Heart right ventricle (tissue), 16 donors: Measurements from ENCODE around the gene SLC22A7. TPM values are rescaled to one million over a fixed set of nuclear protein-coding genes. Genes with fewer than 3 reads are reported as not detected.
A peak's percentile ranks its signal among the peaks of the same experiment; 100 is the strongest.

ENCODE experiments used
- ATAC-seq, 8 donors: fragments of 200-7000 bp; cut with Tn5 transposase; one replicate each; pipeline ENCODE4 v1.9.1; 2020; ENCODE audit warnings: mild to moderate bottlenecking in 8 of 8, moderate library complexity in 8 of 8, moderate number of reproducible peaks in 1 of 8
- DNase-seq, 2 donors: peaks; one replicate each; pipeline ENCODE4 v3.0.0-alpha.2; 2020
- H3K27ac ChIP-seq, 10 donors: fragments of 200-600 bp; sonication (generic) in 2 of 10; one replicate each; pipeline versions ENCODE4 v1.5.0 to v1.8.0; 2020 to 2022; ENCODE audit warnings: mild to moderate bottlenecking in 3 of 10
- H3K27me3 ChIP-seq, 7 donors: fragments of 200-600 bp; one replicate each; pipeline ENCODE4 v1.8.0; 2021 to 2022; ENCODE audit warnings: mild to moderate bottlenecking in 2 of 7
- H3K36me3 ChIP-seq, 9 donors: fragments of 200-600 bp; sonication (generic) in 1 of 9; one replicate each; pipeline versions ENCODE4 v1.5.0 to v1.8.0; 2020 to 2022; ENCODE audit warnings: mild to moderate bottlenecking in 2 of 9
- H3K4me1 ChIP-seq, 9 donors: fragments of 200-600 bp; sonication (generic) in 1 of 9; one replicate each; pipeline versions ENCODE4 v1.5.0 to v1.8.0; 2020 to 2022; ENCODE audit warnings: mild to moderate bottlenecking in 4 of 9
- H3K4me3 ChIP-seq, 10 donors: fragments of 200-600 bp; sonication (generic) in 2 of 10; one replicate each; pipeline versions ENCODE4 v1.5.0 to v1.8.0; 2020 to 2022; ENCODE audit warnings: mild to moderate bottlenecking in 7 of 10, moderate library complexity in 2 of 10
- H3K9me3 ChIP-seq, 11 donors: fragments of 200-600 bp in 10 of 11; sonication (generic) in 2 of 11; one replicate each; pipeline versions ENCODE4 v1.5.0 to v1.8.0; 2013 to 2022; ENCODE audit warnings: mild to moderate bottlenecking in 2 of 11, control low read depth in 1 of 11, moderate library complexity in 1 of 11
- WGBS, 2 donors: extraction: QIAGEN DNeasy Blood & Tissue Kit; methylation state at CpG; one replicate each; pipeline ENCODE4 v1.1.7; 2013; ENCODE audit warnings: inconsistent platforms in 1 of 2; 5-methylcytosine and 5-hydroxymethylcytosine counted together
- intact Hi-C, 10 donors: fragments of 100-400 bp; cut with DNase I; formaldehyde crosslinking; loops; one replicate each; pipeline versions ENCODE4 v1.11.1 to v1.14.2; 2022
- polyA plus RNA-seq, 2 donors: library from polyadenylated mRNA; stranded (reverse); fragments of 200-250 nt; gene quantifications; one replicate each; pipeline ENCODE4 v1.2.3, GENCODE V29; 2013
- total RNA-seq, 10 donors: library from RNA; stranded (reverse); fragmentation: NEBNext Ultra II Directional in 3 of 10; extraction: Animal tissue kit (Norgen Biotek cat#: 25700) in 3 of 10; gene quantifications; one replicate each; pipeline versions ENCODE4 v1.2.1 to v1.2.4, GENCODE V29; 2021 to 2023
- TF ChIP-seq, protein P1 (sequence below), 9 donors: fragments of 200-600 bp; sonication (generic) in 2 of 9; IDR thresholded peaks; one replicate each; pipeline versions ENCODE4 v1.5.0 to v1.8.0; 2021 to 2022; ENCODE audit warnings: antibody characterized with exemption in 9 of 9, mild to moderate bottlenecking in 5 of 9, moderate library complexity in 1 of 9
- donor health status: Arrhythmogenic right ventricular cardiomyopathy.
- donor health status: ischemic (EF 13 %, LVEDD 7.1; RV severe dilation, severe dysfunction).
- donor health status: healthy with polysubstance abuse.
- donor health status: DM: no; HTN: yes; CAD: no.
- donor health status: DM: no; HTN: no; CAD: no.
- donor health status: ischemic (EF 25% LVEDD 6.9; RV normal size, moderate dysfunction).
- donor health status: ischemic (EF 25% LVEDD 5.7; RV mildly dilated, moderate dysfunction).
- donor health status: healthy.
- donor health status: DM: yes; HTN: yes; CAD: no.
- donor health status: Ischemic cardiomyopathy.
- donor health status: ischemic (EF 35%, LVEDD 5.7; RV mildly dilated, moderate dysfunction).
- donor health status: nonischemic (EF 11% LVEDD 7.7; RV severe dilation, severe dysfunction).
- donor health status: DM: yes; HTN: yes; CAD: no.
- donor health status: PGD.
- donor health status: ischemic (EF 29% LVEDD 5.4; RV normal size, mild dysfunction).
- donor health status: nonischemic (EF 23%, LVEDD 6.1; RV moderate dilation, normal function).

SLC22A7 gene
- total and polyA plus RNA-seq, 12 donors, result 0.15 to 0.37 (median 0.22) TPM; not detected in 6

- Histone ChIP-seq H3K27me3 (peaks cover 0 to 6% (median 0%) of the 10 kb centered on the region in 7 donors), H3K4me3 (no peak overlapping the region), H3K27ac (no peak overlapping the region), H3K4me1 (peaks cover 0 to 29% (median 10%) of the 10 kb centered on the region in 9 donors), H3K9me3 (no peaks in the 10 kb centered on the region), H3K36me3 (no peaks in the 10 kb centered on the region)
- TF ChIP-seq, protein P1, sequence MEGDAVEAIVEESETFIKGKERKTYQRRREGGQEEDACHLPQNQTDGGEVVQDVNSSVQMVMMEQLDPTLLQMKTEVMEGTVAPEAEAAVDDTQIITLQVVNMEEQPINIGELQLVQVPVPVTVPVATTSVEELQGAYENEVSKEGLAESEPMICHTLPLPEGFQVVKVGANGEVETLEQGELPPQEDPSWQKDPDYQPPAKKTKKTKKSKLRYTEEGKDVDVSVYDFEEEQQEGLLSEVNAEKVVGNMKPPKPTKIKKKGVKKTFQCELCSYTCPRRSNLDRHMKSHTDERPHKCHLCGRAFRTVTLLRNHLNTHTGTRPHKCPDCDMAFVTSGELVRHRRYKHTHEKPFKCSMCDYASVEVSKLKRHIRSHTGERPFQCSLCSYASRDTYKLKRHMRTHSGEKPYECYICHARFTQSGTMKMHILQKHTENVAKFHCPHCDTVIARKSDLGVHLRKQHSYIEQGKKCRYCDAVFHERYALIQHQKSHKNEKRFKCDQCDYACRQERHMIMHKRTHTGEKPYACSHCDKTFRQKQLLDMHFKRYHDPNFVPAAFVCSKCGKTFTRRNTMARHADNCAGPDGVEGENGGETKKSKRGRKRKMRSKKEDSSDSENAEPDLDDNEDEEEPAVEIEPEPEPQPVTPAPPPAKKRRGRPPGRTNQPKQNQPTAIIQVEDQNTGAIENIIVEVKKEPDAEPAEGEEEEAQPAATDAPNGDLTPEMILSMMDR (IDR thresholded peaks at IDR 0.05), result no peak
- WGBS, 2 donors, result 77 to 85% methylated on average over 8 of the region's 8 CpGs
- ATAC-seq (no peak), DNase-seq (no peak)
- intact Hi-C loops, result no loop called here
Measured at GRCh38 chr6:43303751-43304331, 5.8 kb downstream of the SLC22A7 start.

DNA sequence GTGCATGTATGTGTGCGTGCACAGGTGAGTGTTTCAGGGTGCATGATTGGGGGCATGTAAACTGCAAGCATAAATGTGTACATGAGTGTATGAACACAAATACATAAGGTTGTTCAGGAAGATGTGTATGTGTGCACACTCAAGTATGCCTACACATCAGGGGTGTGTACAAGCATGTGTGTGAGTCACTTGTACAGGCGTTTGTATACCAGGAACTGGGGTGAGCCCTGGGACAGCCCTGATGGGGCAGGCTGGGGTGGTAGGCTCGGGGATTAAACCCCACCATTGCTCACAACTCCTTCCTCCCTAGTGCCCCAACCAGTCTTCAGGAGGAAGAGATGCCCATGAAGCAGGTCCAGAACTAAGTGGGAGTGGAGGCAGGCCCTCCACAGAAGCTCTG is 6.3 kb downstream of the SLC22A7 start:
- no peak for ATAC-seq
- no peak for DNase-seq
- TF ChIP-seq, protein P1 (IDR thresholded peaks at IDR 0.05), result no peak
- Histone ChIP-seq H3K36me3 (no peaks in the 10 kb centered on the region), H3K27ac (no peak overlapping the region), H3K4me3 (no peak overlapping the region), H3K9me3 (no peaks in the 10 kb centered on the region), H3K4me1 (peaks cover 0 to 32% (median 13%) of the 10 kb centered on the region in 9 donors), H3K27me3 (peaks cover 0 to 6% (median 0%) of the 10 kb centered on the region in 7 donors)
- intact Hi-C loops, result no loop called here
- 85 to 86% methylated on average over 3 of the region's 3 CpGs for WGBS, 2 donors

DNA sequence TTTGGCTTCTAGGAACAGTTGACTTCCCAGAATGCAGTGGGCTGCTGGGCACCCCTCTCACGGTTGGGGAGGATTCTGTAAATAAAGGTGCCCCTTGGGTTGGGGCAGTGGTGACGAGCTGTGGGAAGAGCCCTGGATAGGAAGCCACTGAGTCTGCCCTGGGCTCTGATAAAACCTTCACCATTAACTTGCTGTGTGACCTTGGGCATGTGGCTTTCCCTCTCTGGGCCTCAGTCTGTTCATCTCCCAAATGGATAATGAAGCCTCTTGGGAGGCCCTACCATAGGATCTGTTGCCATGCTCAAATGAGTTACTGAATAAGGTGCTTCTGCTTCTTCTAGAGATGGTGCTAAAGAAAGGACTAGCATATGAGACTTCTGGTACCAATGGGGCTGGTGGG is 6.8 kb downstream of the SLC22A7 start:
- Histone ChIP-seq H3K36me3 (no peaks in the 10 kb centered on the region), H3K9me3 (no peaks in the 10 kb centered on the region), H3K4me3 (no peak overlapping the region), H3K4me1 (peaks cover 0 to 32% (median 13%) of the 10 kb centered on the region in 9 donors), H3K27ac (peak overlapping the region in 1 of 10 donors; percentile 11), H3K27me3 (peaks cover 0 to 6% (median 0%) of the 10 kb centered on the region in 7 donors)
- no peak for DNase-seq
- TF ChIP-seq, protein P1 (IDR thresholded peaks at IDR 0.05), result no peak
- WGBS, 2 donors, result 83 to 97% methylated on average over 2 of the region's 2 CpGs
- intact Hi-C loops, result no loop called here
- ATAC-seq, result no peak

- ATAC-seq (peak in 4 of 8 donors; percentile 30 to 61 (median 54)), DNase-seq (peak in 1 of 2 donors; percentile 35)
- Histone ChIP-seq H3K4me3 (no peak overlapping the region), H3K36me3 (no peaks in the 10 kb centered on the region), H3K27ac (peak overlapping the region in 4 of 10 donors; percentile 1 to 63 (median 62)), H3K9me3 (no peaks in the 10 kb centered on the region), H3K27me3 (peaks cover 0 to 6% (median 0%) of the 10 kb centered on the region in 7 donors), H3K4me1 (peaks cover 0 to 32% (median 14%) of the 10 kb centered on the region in 9 donors)
- TF ChIP-seq, protein P1 (IDR thresholded peaks at IDR 0.05), result no peak
- WGBS, 2 donors, result 82 to 85% methylated on average over 7 of the region's 7 CpGs
- intact Hi-C loops, result no loop called here
Measured at GRCh38 chr6:43306086-43306485, 8.0 kb downstream of the SLC22A7 start.
